GM12878 (cell line): Measurements from ENCODE around the gene TMEM132C. TPM values are rescaled to one million over a fixed set of nuclear protein-coding genes. Genes with fewer than 3 reads are reported as not detected.

Experiments
- ATAC-seq: fragments of 200-7000 bp; cut with Tn5 transposase; 3 replicates; pipeline ENCODE4 v1.9.1; 2020; ENCODE audit warnings: mild to moderate bottlenecking, moderate library complexity
- BruUV-seq: library from RNA; stranded (reverse); fragments of 400-500 nt; replicated peaks from 2 replicates; lab custom pipeline; 2021; lab: Mats Ljungman, UMichigan
- CTCF ChIA-PET: fragments of 300-600 bp; sonication (Branson Sonifier 250); formaldehyde crosslinking; extraction: SDS; loops from one replicate; lab custom pipeline; 2021; ENCODE audit warnings: inconsistent platforms; lab: Yijun Ruan, JAX
- POLR2A ChIA-PET: fragments of 350-600 bp; formaldehyde crosslinking; extraction: SDS; loops from one replicate; lab custom pipeline; 2021; ENCODE audit warnings: inconsistent platforms; lab: Charles Lee
- RAD21 ChIA-PET: fragments of 300-600 bp; sonication (Branson Sonifier 250); formaldehyde crosslinking; loops from one replicate; lab custom pipeline; 2023; ENCODE audit warnings: antibody characterized with exemption; ENCODE audit not compliant: unreplicated experiment; lab: Charles Lee
- SMC1A ChIA-PET: fragments of 300-600 bp; sonication (Branson Sonifier 250); formaldehyde crosslinking; loops from one replicate; lab custom pipeline; 2023; ENCODE audit not compliant: unreplicated experiment, uncharacterized antibody; lab: Charles Lee
- DNase-seq: peaks from one replicate; pipeline ENCODE4 v3.0.0-alpha.2; 2011; ENCODE audit warnings: low read depth, low spot score
- FAIRE-seq: peaks from 3 replicates; lab custom pipeline; 2011; peaks lifted over from hg19 to GRCh38; lab: Jason Lieb, UNC
- H2AFZ ChIP-seq: 2 replicates; pipeline ENCODE4 v1.6.0; 2011; ENCODE audit warnings: low read depth, low read length, control low read depth; ENCODE audit not compliant: control insufficient read depth
- H3K27ac ChIP-seq: 2 replicates; pipeline ENCODE4 v1.5.1; 2011; ENCODE audit warnings: control low read depth; ENCODE audit not compliant: control insufficient read depth, insufficient read depth
- H3K27me3 ChIP-seq, 2 experiments: replicated peaks in 1 of 2; 2 replicates each; pipeline versions ENCODE4 v1.6.0 to v1.6.1; 2011; ENCODE audit warnings: low read length in 1 of 2; ENCODE audit not compliant: control insufficient read depth in 2 of 2, insufficient read depth in 2 of 2
- H3K36me3 ChIP-seq, 2 experiments: 2 replicates each; pipeline ENCODE4 v1.5.1; 2011; ENCODE audit warnings: low read length in 1 of 2; ENCODE audit not compliant: control insufficient read depth in 2 of 2, insufficient read depth in 2 of 2
- H3K4me1 ChIP-seq: 2 replicates; pipeline ENCODE4 v1.6.1; 2011; ENCODE audit warnings: mild to moderate bottlenecking, low read length, moderate library complexity, mixed read lengths; ENCODE audit not compliant: control insufficient read depth, insufficient read depth
- H3K4me2 ChIP-seq: 2 replicates; pipeline ENCODE4 v1.6.0; 2011; ENCODE audit warnings: control low read depth; ENCODE audit not compliant: control insufficient read depth, insufficient read depth
- H3K4me3 ChIP-seq: fragments of 200-600 bp; sonication (generic); 2 replicates; pipeline ENCODE4 v1.5.1; 2016
- H3K79me2 ChIP-seq: 2 replicates; pipeline ENCODE4 v1.6.0; 2011; ENCODE audit warnings: low read length; ENCODE audit not compliant: control insufficient read depth, insufficient read depth
- H3K9ac ChIP-seq: 2 replicates; pipeline ENCODE4 v1.8.0; 2011; ENCODE audit warnings: low read length, control low read depth, mixed read lengths; ENCODE audit not compliant: control insufficient read depth, insufficient read depth
- H3K9me3 ChIP-seq: replicated peaks from 3 replicates; pipeline ENCODE4 v1.5.1; 2011; ENCODE audit warnings: mild to moderate bottlenecking, low read length; ENCODE audit not compliant: control insufficient read depth, insufficient read depth
- H4K20me1 ChIP-seq: 2 replicates; pipeline ENCODE4 v1.6.0; 2011; ENCODE audit not compliant: control insufficient read depth, insufficient read depth
- CREM ChIP-seq: IDR thresholded peaks from 2 replicates; pipeline ENCODE4 v1.6.1; 2014; ENCODE audit warnings: antibody characterized with exemption, low read depth
- ETV6 ChIP-seq, 2 experiments: fragments of 450-650 bp in 1 of 2; IDR thresholded peaks in 1 of 2; conservative IDR thresholded peaks in 1 of 2; 2 replicates each; pipeline ENCODE4 v1.6.1; 2014; ENCODE audit warnings: antibody characterized with exemption in 1 of 2, borderline replicate concordance in 1 of 2, low read depth in 1 of 2, mild to moderate bottlenecking in 1 of 2, moderate library complexity in 1 of 2
- GABPA ChIP-seq: IDR thresholded peaks from 2 replicates; pipeline ENCODE4 v1.6.1; 2014; ENCODE audit warnings: antibody characterized with exemption, low read depth, mild to moderate bottlenecking, inconsistent platforms
- GATAD2B ChIP-seq: fragments of 450-650 bp; conservative IDR thresholded peaks from 2 replicates; pipeline ENCODE4 v1.6.1; 2017; ENCODE audit warnings: low read depth, mild to moderate bottlenecking, moderate library complexity
- IRF4 ChIP-seq: IDR thresholded peaks from 2 replicates; pipeline ENCODE4 v1.6.1; 2011; ENCODE audit warnings: low read depth, low read length
- JUNB ChIP-seq: IDR thresholded peaks from 2 replicates; pipeline ENCODE4 v1.6.1; 2016; ENCODE audit warnings: antibody characterized with exemption, mild to moderate bottlenecking
- LARP7 ChIP-seq: fragments of 450-650 bp; IDR thresholded peaks from 2 replicates; pipeline ENCODE4 v1.6.1; 2017; ENCODE audit warnings: mild to moderate bottlenecking
- MEF2B ChIP-seq: fragments of 450-650 bp; IDR thresholded peaks from 2 replicates; pipeline ENCODE4 v1.6.1; 2018; ENCODE audit warnings: mild to moderate bottlenecking, moderate library complexity; ENCODE audit not compliant: partially characterized antibody, poor library complexity, severe bottlenecking
- MLLT1 ChIP-seq: fragments of 450-650 bp; IDR thresholded peaks from 2 replicates; pipeline ENCODE4 v1.6.1; 2016; ENCODE audit warnings: mild to moderate bottlenecking
- MXI1 ChIP-seq: fragments of 150-350 bp; IDR thresholded peaks from 2 replicates; pipeline ENCODE4 v1.6.1; 2011; ENCODE audit warnings: low read depth, mild to moderate bottlenecking, inconsistent platforms, low read length, improper control_type of control experiment
- NFIC ChIP-seq: IDR thresholded peaks from 2 replicates; pipeline ENCODE4 v1.6.1; 2012; ENCODE audit warnings: low read depth, mild to moderate bottlenecking, inconsistent platforms, low read length, moderate library complexity
- NFYA ChIP-seq: IDR thresholded peaks from 2 replicates; pipeline ENCODE4 v1.6.1; 2011; ENCODE audit warnings: low read depth, mild to moderate bottlenecking, low read length, improper control_type of control experiment, borderline replicate concordance
- NR2F1 ChIP-seq: fragments of 450-650 bp; conservative IDR thresholded peaks from 2 replicates; pipeline ENCODE4 v1.6.1; 2017; ENCODE audit warnings: mild to moderate bottlenecking
- PAX8 ChIP-seq: fragments of 450-650 bp; IDR thresholded peaks from 2 replicates; pipeline ENCODE4 v1.6.1; 2017; ENCODE audit warnings: mild to moderate bottlenecking, moderate library complexity
- PML ChIP-seq: IDR thresholded peaks from 2 replicates; pipeline ENCODE4 v1.6.1; 2012; ENCODE audit warnings: low read length, inconsistent platforms
- REST ChIP-seq: IDR thresholded peaks from 2 replicates; pipeline ENCODE4 v1.6.1; 2012; ENCODE audit warnings: mild to moderate bottlenecking, low read depth, low read length
- STAT1 ChIP-seq: fragments of 450-650 bp; conservative IDR thresholded peaks from 2 replicates; pipeline ENCODE4 v1.6.1; 2014; ENCODE audit warnings: antibody characterized with exemption, mild to moderate bottlenecking
- TBL1XR1 ChIP-seq: IDR thresholded peaks from 2 replicates; pipeline ENCODE4 v1.6.1; 2012; ENCODE audit warnings: low read depth, low read length, improper control_type of control experiment
- WGBS: methylation state at CpG from one replicate; pipeline ENCODE4 v1.1.6; 2016; ENCODE audit warnings: low lambda C conversion rate; ENCODE audit not compliant: insufficient replicate concordance, insufficient coverage; ENCODE audit errors: missing lambda C conversion rate; 5-methylcytosine and 5-hydroxymethylcytosine counted together
- in situ Hi-C: fragments of 300-500 bp; cut with MboI; formaldehyde crosslinking; loops from 9 replicates; pipeline ENCODE4 v1.14.3; 2018; ENCODE audit warnings: mixed read lengths
- intact Hi-C: fragments of 100-400 bp; cut with micrococcal nuclease; formaldehyde crosslinking; loops from one replicate; pipeline ENCODE4 v1.14.2; 2022; ENCODE audit not compliant: unreplicated experiment
- polyA plus RNA-seq, 11 experiments: library from polyadenylated mRNA; depleted of rRNA in 4 of 11; unstranded in 6 of 11; stranded (reverse) in 5 of 11; fragments of >200 nt; fragmentation: Nextera tagmentation in 4 of 11; fragmentation: Illumina TruSeq in 1 of 11; extraction: Ambion mirVana in 4 of 11; extraction: Trizol in 1 of 11; gene quantifications; 1 replicate in 1 of 11; 2 replicates in 10 of 11; pipeline versions ENCODE4 v1.2.1 to v1.2.3, GENCODE V29; 2011 to 2016; ENCODE audit warnings: inconsistent platforms in 2 of 11, missing spikeins in 2 of 11, low read depth in 1 of 11
- total RNA-seq, 4 experiments: library from RNA; depleted of rRNA in 3 of 4; stranded (reverse); fragments of >200 nt in 3 of 4; fragmentation: Illumina TruSeq in 1 of 4; extraction: Trizol in 1 of 4; gene quantifications; 2 replicates each; pipeline versions ENCODE4 v1.2.1 to v1.2.3, GENCODE V29; 2013 to 2021

Gene TMEM132C
- total and polyA plus RNA-seq, 10 of the 15 experiments (the other 5 are each of a cell fraction or from before 2014, with no cell fraction given): not detected

GRCh38 chr12:128365651-128366231 is 98.8 kb downstream of the TMEM132C start:
- RAD21 ChIA-PET: no interaction called here
- 0 out of 4 replicates have a peak, but pooled peaks cover 0 to 1% of the 10 kb centered on the region in 2 experiments for H3K27me3 ChIP-seq
- no peak overlapping the region for H3K4me3 ChIP-seq
- no peaks in the 10 kb centered on the region for H3K4me1 ChIP-seq
- SMC1A ChIA-PET: no interaction called here
- FAIRE-seq (no peak), ATAC-seq (no peak), DNase-seq (no peak)
- H3K9ac ChIP-seq: no peak overlapping the region
- no peak overlapping the region for H2AFZ ChIP-seq
- no peak overlapping the region for H3K27ac ChIP-seq
- no peaks in the 10 kb centered on the region for H4K20me1 ChIP-seq
- no peaks in the 10 kb centered on the region for H3K9me3 ChIP-seq
- 17% methylated on average over 26 of the region's 26 CpGs for WGBS
- POLR2A ChIA-PET: no interaction called here
- in situ Hi-C loops (no loop called here), intact Hi-C loops (no loop called here)
- H3K36me3 ChIP-seq: no peaks in the 10 kb centered on the region
- TF ChIP-seq MEF2B (no peak), TBL1XR1 (no peak), PAX8 (no peak), MXI1 (no peak), CREM (no peak), NR2F1 (no peak), REST (no peak), PML (no peak), NFYA (no peak), IRF4 (no peak), MLLT1 (no peak), GATAD2B (no peak), NFIC (no peak), STAT1 (no peak), ETV6 (conservative IDR thresholded peaks at IDR 0.05 in 1 of 2, IDR thresholded peaks at IDR 0.05 in 1 of 2; ENCODE audit: borderline replicate concordance in 1 of 2, low read depth in 1 of 2) (no peak), JUNB (no peak), GABPA (no peak), LARP7 (no peak)
- no peak overlapping the region for H3K4me2 ChIP-seq
- CTCF ChIA-PET: no interaction called here
- H3K79me2 ChIP-seq: no peaks in the 10 kb centered on the region
- BruUV-seq: no TSS peak
